ENCODE measurements around the gene WDR91. TPM values are rescaled to one million over a fixed set of nuclear protein-coding genes. Genes with fewer than 3 reads are reported as not detected.

WDR91 gene
- total RNA-seq, 3 donors from 2014 or later (not counting 1 experiment from before 2014, with no cell fraction given): 28.7 to 42.0 (median 39.2) TPM

- peaks cover 30% of the 10 kb centered on the region for H3K36me3 Mint-ChIP-seq
- H3K9me3 Mint-ChIP-seq: peaks cover 9 to 16% of the 10 kb centered on the region in 2 donors
- Histone ChIP-seq H3K36me3 (ENCODE audit: control insufficient read depth, insufficient read depth, low read length) (no peaks in the 10 kb centered on the region), H3K9me3 (ENCODE audit: control insufficient read depth, insufficient read depth, low read length) (peaks cover 24% of the 10 kb centered on the region), H3K4me1 (ENCODE audit: control insufficient read depth, insufficient read depth, low read length) (no peaks in the 10 kb centered on the region), H3K4me3 (ENCODE audit: low read length) (no peak overlapping the region), H3K27me3 (ENCODE audit: control insufficient read depth, insufficient read depth, low read length) (no peaks in the 10 kb centered on the region), H3K27ac (ENCODE audit: low read length) (no peak overlapping the region)
- no peak for TF ChIP-seq CTCF (IDR thresholded peaks at IDR 0.05)
- no peaks in the 10 kb centered on the region for H3K27me3 Mint-ChIP-seq (ENCODE audit: low read depth in 2 of 2)
- H3K4me3 Mint-ChIP-seq: no peak overlapping the region
- WGBS (ENCODE audit: insufficient coverage): 89% methylated on average over 13 of the region's 13 CpGs
- intact Hi-C loops (cut with micrococcal nuclease): loop anchor here (10.0 kb wide), 1 partner anchor 124 kb away; no protein-coding TSS in a partner anchor
- no peak for DNase-seq
- peaks cover 0 to 4% of the 10 kb centered on the region in 2 donors for H3K4me1 Mint-ChIP-seq
- no peak for ATAC-seq
- no peak overlapping the region for H3K27ac Mint-ChIP-seq
Observed at GRCh38 chr7:135178364-135178763, 33.0 kb downstream of the WDR91 start.

- intact Hi-C loops (cut with micrococcal nuclease): loop anchor here (10.0 kb wide), 1 partner anchor 122 kb away; no protein-coding TSS in a partner anchor
- H3K4me1 ChIP-seq (ENCODE audit: control insufficient read depth, insufficient read depth, low read length): no peaks in the 10 kb centered on the region
- Mint-ChIP-seq H3K27ac (no peak overlapping the region), H3K36me3 (peaks cover 21% of the 10 kb centered on the region), H3K27me3 (ENCODE audit: low read depth in 2 of 2) (no peaks in the 10 kb centered on the region), H3K4me3 (no peak overlapping the region), H3K4me1 (peaks cover 0 to 4% of the 10 kb centered on the region in 2 donors), H3K9me3 (peaks cover 7 to 11% of the 10 kb centered on the region in 2 donors)
- no peak overlapping the region for H3K4me3 ChIP-seq (ENCODE audit: low read length)
- H3K27me3 ChIP-seq (ENCODE audit: control insufficient read depth, insufficient read depth, low read length): no peaks in the 10 kb centered on the region
- no peak overlapping the region for H3K27ac ChIP-seq (ENCODE audit: low read length)
- no peak for TF ChIP-seq CTCF (IDR thresholded peaks at IDR 0.05)
- H3K9me3 ChIP-seq (ENCODE audit: control insufficient read depth, insufficient read depth, low read length): peaks cover 16% of the 10 kb centered on the region
- DNase-seq (no peak), ATAC-seq (no peak)
- WGBS (ENCODE audit: insufficient coverage): 98% methylated on average over 9 of the region's 9 CpGs
- no peaks in the 10 kb centered on the region for H3K36me3 ChIP-seq (ENCODE audit: control insufficient read depth, insufficient read depth, low read length)
Observed at GRCh38 chr7:135177028-135177696, 34.2 kb downstream of the WDR91 start.

- peaks cover 3 to 4% of the 10 kb centered on the region in 2 donors for H3K9me3 Mint-ChIP-seq
- intact Hi-C loops (cut with micrococcal nuclease): loop anchor here (10.0 kb wide), 1 partner anchor 121 kb away; no protein-coding TSS in a partner anchor
- Histone ChIP-seq H3K4me3 (ENCODE audit: low read length) (no peak overlapping the region), H3K27me3 (ENCODE audit: control insufficient read depth, insufficient read depth, low read length) (no peaks in the 10 kb centered on the region), H3K9me3 (ENCODE audit: control insufficient read depth, insufficient read depth, low read length) (peaks cover 9% of the 10 kb centered on the region), H3K27ac (ENCODE audit: low read length) (no peak overlapping the region), H3K4me1 (ENCODE audit: control insufficient read depth, insufficient read depth, low read length) (peaks cover 9% of the 10 kb centered on the region), H3K36me3 (ENCODE audit: control insufficient read depth, insufficient read depth, low read length) (no peaks in the 10 kb centered on the region)
- H3K36me3 Mint-ChIP-seq: peaks cover 15% of the 10 kb centered on the region
- no peak for TF ChIP-seq CTCF (IDR thresholded peaks at IDR 0.05)
- H3K4me1 Mint-ChIP-seq: peaks cover 1 to 5% of the 10 kb centered on the region in 2 donors
- no peak for DNase-seq
- WGBS (ENCODE audit: insufficient coverage): 95% methylated on average over 6 of the region's 6 CpGs
- no peak overlapping the region for H3K27ac Mint-ChIP-seq
- no peaks in the 10 kb centered on the region for H3K27me3 Mint-ChIP-seq (ENCODE audit: low read depth in 2 of 2)
- ATAC-seq: no peak
- no peak overlapping the region for H3K4me3 Mint-ChIP-seq
Observed at GRCh38 chr7:135175931-135176330, 35.4 kb downstream of the WDR91 start.
